ENCODE measurements around the gene STK26. TPM values are rescaled to one million over a fixed set of nuclear protein-coding genes. Genes with fewer than 3 reads are reported as not detected.
"Not testable (repeated sequence)": the region's sequence is repeated elsewhere in the genome, so short reads cannot be mapped to it uniquely, and the experiment has no call there.

STK26 gene
- total RNA-seq, 1 donor = 9.1 TPM

- TF ChIP-seq CTCF (IDR thresholded peaks at IDR 0.05; ENCODE audit: insufficient read depth, low read depth, low read length) = no peak
- no peak for DNase-seq (ENCODE audit: low read depth)
- no peak overlapping the region for H3K4me3 ChIP-seq (ENCODE audit: low read depth, low read length)
Observed at GRCh38 chrX:132088864-132089263, 65.8 kb downstream of the STK26 start.

GRCh38 chrX:132090403-132091159 lies 67.5 kb downstream of the STK26 start:
- DNase-seq (ENCODE audit: low read depth) = peak; percentile 17
- no peak overlapping the region for H3K4me3 ChIP-seq (ENCODE audit: low read depth, low read length)
- TF ChIP-seq CTCF (IDR thresholded peaks at IDR 0.05; ENCODE audit: insufficient read depth, low read depth, low read length) = no peak

GRCh38 chrX:132092439-132093065 lies 69.5 kb downstream of the STK26 start:
- peak; percentile 84 for TF ChIP-seq CTCF (IDR thresholded peaks at IDR 0.05; ENCODE audit: insufficient read depth, low read depth, low read length)
- no peak overlapping the region for H3K4me3 ChIP-seq (ENCODE audit: low read depth, low read length)
- peak; percentile 69 for DNase-seq (ENCODE audit: low read depth)

GRCh38 chrX:132093239-132093860 lies 70.2 kb downstream of the STK26 start:
- no peak for TF ChIP-seq CTCF (IDR thresholded peaks at IDR 0.05; ENCODE audit: insufficient read depth, low read depth, low read length)
- DNase-seq (ENCODE audit: low read depth) = no peak
- no peak overlapping the region for H3K4me3 ChIP-seq (ENCODE audit: low read depth, low read length)

GRCh38 chrX:132094164-132094563 lies 71.1 kb downstream of the STK26 start:
- no peak for DNase-seq (ENCODE audit: low read depth)
- no peak overlapping the region for H3K4me3 ChIP-seq (ENCODE audit: low read depth, low read length)
- TF ChIP-seq CTCF (IDR thresholded peaks at IDR 0.05; ENCODE audit: insufficient read depth, low read depth, low read length) = no peak

GRCh38 chrX:132098704-132099103 lies 75.6 kb downstream of the STK26 start:
- H3K4me3 ChIP-seq (ENCODE audit: low read depth, low read length); DNase-seq (ENCODE audit: low read depth): not testable (repeated sequence)

- no peak for DNase-seq (ENCODE audit: low read depth)
- H3K4me3 ChIP-seq (ENCODE audit: low read depth, low read length) = no peak overlapping the region
- no peak for TF ChIP-seq CTCF (IDR thresholded peaks at IDR 0.05; ENCODE audit: insufficient read depth, low read depth, low read length)
Observed at GRCh38 chrX:132101206-132101605, 78.1 kb downstream of the STK26 start.

All from fibroblast of villous mesenchyme (primary cell).